Measurements from ENCODE around the gene TRMT2A.

Gene TRMT2A

GRCh38 chr22:20117633-20118299, 740 bp upstream of the TRMT2A start:
- DNase-seq: peak; percentile 75 to 82 (median 79)

- no peak for DNase-seq
Measured at GRCh38 chr22:20116376-20116950, 563 bp downstream of the TRMT2A start.

- DNase-seq: no peak
Measured at GRCh38 chr22:20115691-20116375, 1.2 kb downstream of the TRMT2A start, which contains the start of gene RANBP1. Gene RANBP1 (plus strand): TSS chr22:20116104. CDS start chr22:20116185, 81 bp downstream.

GRCh38 chr22:20114506-20115475, 2.2 kb downstream of the TRMT2A start:
- DNase-seq: no peak

GRCh38 chr22:20113551-20114310, 3.3 kb downstream of the TRMT2A start:
- DNase-seq: no peak

- DNase-seq: no peak
Measured at GRCh38 chr22:20112623-20113511, 4.2 kb downstream of the TRMT2A start.

- no peak for DNase-seq
Measured at GRCh38 chr22:20111689-20112622, 5.1 kb downstream of the TRMT2A start.

- peak in 1 of 3 donors; percentile 10 for DNase-seq
Measured at GRCh38 chr22:20111045-20111688, 5.9 kb downstream of the TRMT2A start.

- DNase-seq: no peak
Measured at GRCh38 chr22:20110359-20110985, 6.6 kb downstream of the TRMT2A start.

- no peak for DNase-seq
Measured at GRCh38 chr22:20109411-20110358, 7.3 kb downstream of the TRMT2A start.

- DNase-seq: no peak
Measured at GRCh38 chr22:20108757-20109230, 8.2 kb downstream of the TRMT2A start.

GRCh38 chr22:20107951-20108756, 8.9 kb downstream of the TRMT2A start:
- DNase-seq: no peak

GRCh38 chr22:20107471-20107901, 9.5 kb downstream of the TRMT2A start:
- DNase-seq: no peak

GRCh38 chr22:20106849-20107237, 10.2 kb downstream of the TRMT2A start:
- DNase-seq: no peak

- DNase-seq: no peak
Measured at GRCh38 chr22:20106205-20106848, 10.7 kb downstream of the TRMT2A start.

All from suppressor macrophage treated with lipopolysaccharide for 1 hour (primary cell).